A673 (cell line): ENCODE measurements around the gene MTX1. TPM values are rescaled to one million over a fixed set of nuclear protein-coding genes. Genes with fewer than 3 reads are reported as not detected.
"Not testable (repeated sequence)": the region's sequence is repeated elsewhere in the genome, so short reads cannot be mapped to it uniquely, and the experiment has no call there.

Source experiments
- BruUV-seq: library from RNA; stranded (reverse); fragments of 400-500 nt; replicated peaks from 2 replicates; lab custom pipeline; 2021; lab: Mats Ljungman, UMichigan
- CTCF ChIA-PET: fragments of 300-600 bp; sonication (Branson Sonifier 250); formaldehyde crosslinking; loops from one replicate; lab custom pipeline; 2022; ENCODE audit warnings: antibody characterized with exemption; lab: Charles Lee
- POLR2A ChIA-PET: fragments of 300-600 bp; sonication (Branson Sonifier 250); formaldehyde crosslinking; loops from one replicate; lab custom pipeline; 2022; ENCODE audit warnings: antibody characterized with exemption; ENCODE audit not compliant: low non-redundant PET; lab: Charles Lee
- DNase-seq: peaks from one replicate; pipeline ENCODE4 v3.0.0-alpha.2; 2015; ENCODE audit warnings: low spot score
- H3K27ac ChIP-seq: fragments of 200-600 bp; sonication (generic); 2 replicates; pipeline ENCODE4 v1.5.1; 2016; ENCODE audit warnings: mixed run types, low read depth, mild to moderate bottlenecking, mixed read lengths, antibody characterized with exemption, low read length; ENCODE audit not compliant: poor library complexity, severe bottlenecking
- H3K27me3 ChIP-seq: fragments of 200-600 bp; sonication (generic); replicated peaks from 2 replicates; pipeline ENCODE4 v1.6.1; 2017; ENCODE audit warnings: mixed run types, low read depth, mild to moderate bottlenecking, mixed read lengths, antibody characterized with exemption, low read length; ENCODE audit not compliant: insufficient read depth, poor library complexity
- H3K36me3 ChIP-seq: fragments of 200-600 bp; sonication (generic); 2 replicates; pipeline ENCODE4 v1.6.1; 2016; ENCODE audit warnings: mixed run types, mild to moderate bottlenecking, mixed read lengths, antibody characterized with exemption, low read length; ENCODE audit not compliant: insufficient read depth, poor library complexity, severe bottlenecking
- H3K4me1 ChIP-seq: fragments of 200-600 bp; sonication (generic); 2 replicates; pipeline ENCODE4 v1.6.1; 2017; ENCODE audit warnings: mixed run types, mild to moderate bottlenecking, mixed read lengths, antibody characterized with exemption, low read length; ENCODE audit not compliant: insufficient read depth, poor library complexity, severe bottlenecking
- H3K4me3 ChIP-seq: fragments of 200-600 bp; sonication (generic); 2 replicates; pipeline ENCODE4 v1.5.1; 2016; ENCODE audit warnings: low read depth, mixed run types, mild to moderate bottlenecking, mixed read lengths, low read length; ENCODE audit not compliant: poor library complexity, severe bottlenecking
- H3K9me3 ChIP-seq: fragments of 200-600 bp; sonication (generic); 2 replicates; pipeline ENCODE4 v1.6.1; 2016; ENCODE audit warnings: mixed run types, low read depth, mild to moderate bottlenecking, mixed read lengths, antibody characterized with exemption, low read length; ENCODE audit not compliant: poor library complexity, severe bottlenecking
- EZH2 ChIP-seq: fragments of 200-600 bp; sonication (generic); IDR thresholded peaks from 2 replicates; pipeline ENCODE4 v1.6.1; 2017; ENCODE audit warnings: borderline replicate concordance, low read depth, mild to moderate bottlenecking, mixed read lengths, antibody characterized with exemption, low read length; ENCODE audit not compliant: poor library complexity, severe bottlenecking
- intact Hi-C: fragments of 100-400 bp; cut with micrococcal nuclease; formaldehyde crosslinking; loops from one replicate; pipeline ENCODE4 v1.10.0; 2022; ENCODE audit not compliant: unreplicated experiment
- total RNA-seq: library from RNA; stranded (reverse); gene quantifications from 2 replicates; pipeline ENCODE4 v1.2.3, GENCODE V29; 2021
- TF ChIP-seq, protein P1 (sequence below): fragments of 300-800, 200-600 bp; sonication (generic); conservative IDR thresholded peaks from 2 replicates; pipeline ENCODE4 v1.5.1; 2017; ENCODE audit warnings: low read depth, mild to moderate bottlenecking, antibody characterized with exemption, low read length, moderate library complexity, mixed read lengths

Gene MTX1
- total RNA-seq, 1 experiment from 2014 or later: 65.2 TPM

DNA sequence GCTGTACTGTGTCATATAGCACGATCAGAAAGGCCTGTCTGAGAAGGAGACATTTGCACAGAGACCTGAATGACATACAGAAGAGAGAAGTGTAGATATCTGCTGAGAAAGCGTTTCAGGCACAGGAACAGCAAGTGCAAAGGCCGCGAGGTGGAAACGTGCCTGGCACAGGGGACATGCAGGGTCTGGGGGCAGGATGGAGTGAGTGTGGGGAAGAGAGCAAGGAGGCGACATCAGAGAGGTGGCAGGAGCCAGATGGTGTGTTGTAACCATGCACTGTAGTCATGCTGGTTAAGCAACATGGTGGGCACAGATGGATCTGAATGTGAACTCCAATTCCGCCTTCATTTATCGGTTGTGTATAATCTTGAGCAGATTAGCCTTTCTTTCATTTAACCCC, 48.4 kb upstream of the MTX1 start:
- Histone ChIP-seq H3K9me3 (no peaks in the 10 kb centered on the region), H3K27me3 (no peaks in the 10 kb centered on the region)
- CTCF ChIA-PET: interaction anchor here (0.7 kb wide), 1 partner anchor 69 kb away, joined by 3 read pairs; no protein-coding TSS in a partner anchor

DNA sequence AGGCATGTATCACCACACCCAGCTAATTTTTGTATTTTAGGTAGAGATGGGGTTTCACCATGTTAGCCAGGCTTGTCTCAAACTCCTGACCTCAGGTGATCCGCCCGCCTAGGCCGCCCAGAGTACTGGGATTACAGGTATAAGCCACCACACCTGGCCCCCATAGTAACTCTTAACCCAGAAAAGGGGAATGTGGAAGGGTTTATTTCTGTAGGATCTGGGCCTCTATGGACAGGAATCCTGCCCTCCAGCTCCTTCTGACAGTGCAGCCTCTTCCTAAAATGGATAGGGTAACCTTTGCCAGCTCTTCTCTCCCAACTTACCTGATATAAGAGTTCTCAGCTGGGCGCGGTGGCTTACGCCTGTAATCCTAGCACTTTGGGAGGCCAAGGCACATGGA, 45.9 kb upstream of the MTX1 start:
- H3K27me3 ChIP-seq, H3K4me3 ChIP-seq, DNase-seq, H3K9me3 ChIP-seq, CTCF ChIA-PET, intact Hi-C loops, H3K36me3 ChIP-seq, BruUV-seq, H3K4me1 ChIP-seq, H3K27ac ChIP-seq: not testable (repeated sequence)
- POLR2A ChIA-PET: interaction anchor here (0.7 kb wide), 1 partner anchor 126 kb away, joined by 9 read pairs; no protein-coding TSS in a partner anchor

More for the DNA sequence above, 48.4 kb upstream of the MTX1 start:
- POLR2A ChIA-PET: no interaction called here
- no peaks in the 10 kb centered on the region for H3K36me3 ChIP-seq
- intact Hi-C loops: no loop called here
- no peaks in the 10 kb centered on the region for H3K4me1 ChIP-seq
- no TSS peak for BruUV-seq
- TF ChIP-seq, protein P1, sequence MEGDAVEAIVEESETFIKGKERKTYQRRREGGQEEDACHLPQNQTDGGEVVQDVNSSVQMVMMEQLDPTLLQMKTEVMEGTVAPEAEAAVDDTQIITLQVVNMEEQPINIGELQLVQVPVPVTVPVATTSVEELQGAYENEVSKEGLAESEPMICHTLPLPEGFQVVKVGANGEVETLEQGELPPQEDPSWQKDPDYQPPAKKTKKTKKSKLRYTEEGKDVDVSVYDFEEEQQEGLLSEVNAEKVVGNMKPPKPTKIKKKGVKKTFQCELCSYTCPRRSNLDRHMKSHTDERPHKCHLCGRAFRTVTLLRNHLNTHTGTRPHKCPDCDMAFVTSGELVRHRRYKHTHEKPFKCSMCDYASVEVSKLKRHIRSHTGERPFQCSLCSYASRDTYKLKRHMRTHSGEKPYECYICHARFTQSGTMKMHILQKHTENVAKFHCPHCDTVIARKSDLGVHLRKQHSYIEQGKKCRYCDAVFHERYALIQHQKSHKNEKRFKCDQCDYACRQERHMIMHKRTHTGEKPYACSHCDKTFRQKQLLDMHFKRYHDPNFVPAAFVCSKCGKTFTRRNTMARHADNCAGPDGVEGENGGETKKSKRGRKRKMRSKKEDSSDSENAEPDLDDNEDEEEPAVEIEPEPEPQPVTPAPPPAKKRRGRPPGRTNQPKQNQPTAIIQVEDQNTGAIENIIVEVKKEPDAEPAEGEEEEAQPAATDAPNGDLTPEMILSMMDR: no peak
- no peak for TF ChIP-seq EZH2
- H3K4me3 ChIP-seq: no peak overlapping the region
- DNase-seq: no peak
- H3K27ac ChIP-seq: no peak overlapping the region

- POLR2A ChIA-PET, BruUV-seq, H3K9me3 ChIP-seq, H3K27ac ChIP-seq, H3K36me3 ChIP-seq, CTCF ChIA-PET, H3K27me3 ChIP-seq, H3K4me3 ChIP-seq, H3K4me1 ChIP-seq, intact Hi-C loops, DNase-seq: not testable (repeated sequence)
These were observed 44.7 kb upstream of the MTX1 start for GRCh38 chr1:155163785-155164184.

DNA sequence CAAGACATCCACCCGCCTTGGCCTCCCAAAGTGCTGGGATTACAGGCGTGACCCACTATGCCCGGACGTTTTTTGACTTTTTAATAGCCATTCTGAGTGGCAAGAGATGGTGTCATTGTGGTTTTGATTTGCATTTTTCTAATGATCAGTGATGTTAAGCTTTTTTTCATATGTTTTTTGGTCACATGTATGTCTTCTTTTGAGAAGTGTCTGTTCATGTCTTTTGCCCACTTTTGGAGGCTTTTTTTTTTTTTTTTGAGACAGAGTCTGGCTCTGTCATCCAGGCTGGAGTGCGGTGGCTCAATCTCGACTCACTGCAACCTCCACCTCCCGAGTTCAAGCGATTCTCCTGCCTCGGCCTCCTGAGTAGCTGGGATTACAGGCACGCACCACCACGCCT, 43.9 kb upstream of the MTX1 start:
- BruUV-seq, H3K27me3 ChIP-seq, POLR2A ChIA-PET, H3K36me3 ChIP-seq, H3K27ac ChIP-seq, H3K4me1 ChIP-seq, intact Hi-C loops, H3K4me3 ChIP-seq, H3K9me3 ChIP-seq, DNase-seq: not testable (repeated sequence)
- CTCF ChIA-PET: interaction anchor here (0.6 kb wide), 2 partner anchors 8 to 61 kb away, joined by 3 to 4 read pairs; partner anchors contain the start of gene KRTCAP2
